Naive B cell (primary cell): ENCODE results near the gene ASXL1. TPM values are rescaled to one million over a fixed set of nuclear protein-coding genes. Genes with fewer than 3 reads are reported as not detected.
A peak's percentile ranks its signal among the peaks of the same experiment; 100 is the strongest.

Source experiments
- ATAC-seq, 2 donors: fragments of 150-1000 bp; cut with Tn5 transposase; 2 replicates each; pipeline ENCODE4 v1.10.0; 2021; ENCODE audit warnings: low read depth in 2 of 2, mild to moderate bottlenecking in 2 of 2, moderate library complexity in 2 of 2
- DNase-seq: peaks from one replicate; pipeline ENCODE4 v3.0.0; 2022
- H3K27ac Mint-ChIP-seq, 6 donors: one replicate each; pipeline ENCODE4 v1.8.0; 2020 to 2022; ENCODE audit warnings: mild to moderate bottlenecking in 6 of 6, mixed read lengths in 6 of 6, moderate library complexity in 5 of 6, inconsistent platforms in 2 of 6
- H3K27me3 Mint-ChIP-seq, 3 donors: one replicate each; pipeline ENCODE4 v1.8.0; 2021 to 2022; ENCODE audit warnings: mixed read lengths in 3 of 3, mild to moderate bottlenecking in 1 of 3
- H3K36me3 Mint-ChIP-seq, 2 donors: one replicate each; pipeline ENCODE4 v1.8.0; 2020 to 2022; ENCODE audit warnings: mixed read lengths in 2 of 2, inconsistent platforms in 1 of 2, mild to moderate bottlenecking in 1 of 2
- H3K4me1 Mint-ChIP-seq, 3 donors: one replicate each; pipeline ENCODE4 v1.8.0; 2020 to 2022; ENCODE audit warnings: mixed read lengths in 3 of 3, inconsistent platforms in 1 of 3, mild to moderate bottlenecking in 1 of 3, moderate library complexity in 1 of 3
- H3K4me3 Mint-ChIP-seq, 8 donors: one replicate each; pipeline ENCODE4 v1.8.0; 2020 to 2022; ENCODE audit warnings: mild to moderate bottlenecking in 8 of 8, mixed read lengths in 8 of 8, moderate library complexity in 8 of 8, inconsistent platforms in 2 of 8
- H3K9me3 Mint-ChIP-seq, 7 donors: one replicate each; pipeline ENCODE4 v1.8.0; 2020 to 2022; ENCODE audit warnings: mixed read lengths in 7 of 7, mild to moderate bottlenecking in 5 of 7, inconsistent platforms in 2 of 7, moderate library complexity in 1 of 7
- polyA plus RNA-seq, 6 donors: library from polyadenylated mRNA; unstranded; fragments of 300-500 nt; fragmentation: Illumina TruSeq; gene quantifications; one replicate each; pipeline ENCODE4 v1.2.3, GENCODE V29; 2021; ENCODE audit warnings: low read depth in 6 of 6

Gene ASXL1
- polyA plus RNA-seq, 6 donors from 2014 or later, result 9.4 to 22.6 (median 13.0) TPM

DNA sequence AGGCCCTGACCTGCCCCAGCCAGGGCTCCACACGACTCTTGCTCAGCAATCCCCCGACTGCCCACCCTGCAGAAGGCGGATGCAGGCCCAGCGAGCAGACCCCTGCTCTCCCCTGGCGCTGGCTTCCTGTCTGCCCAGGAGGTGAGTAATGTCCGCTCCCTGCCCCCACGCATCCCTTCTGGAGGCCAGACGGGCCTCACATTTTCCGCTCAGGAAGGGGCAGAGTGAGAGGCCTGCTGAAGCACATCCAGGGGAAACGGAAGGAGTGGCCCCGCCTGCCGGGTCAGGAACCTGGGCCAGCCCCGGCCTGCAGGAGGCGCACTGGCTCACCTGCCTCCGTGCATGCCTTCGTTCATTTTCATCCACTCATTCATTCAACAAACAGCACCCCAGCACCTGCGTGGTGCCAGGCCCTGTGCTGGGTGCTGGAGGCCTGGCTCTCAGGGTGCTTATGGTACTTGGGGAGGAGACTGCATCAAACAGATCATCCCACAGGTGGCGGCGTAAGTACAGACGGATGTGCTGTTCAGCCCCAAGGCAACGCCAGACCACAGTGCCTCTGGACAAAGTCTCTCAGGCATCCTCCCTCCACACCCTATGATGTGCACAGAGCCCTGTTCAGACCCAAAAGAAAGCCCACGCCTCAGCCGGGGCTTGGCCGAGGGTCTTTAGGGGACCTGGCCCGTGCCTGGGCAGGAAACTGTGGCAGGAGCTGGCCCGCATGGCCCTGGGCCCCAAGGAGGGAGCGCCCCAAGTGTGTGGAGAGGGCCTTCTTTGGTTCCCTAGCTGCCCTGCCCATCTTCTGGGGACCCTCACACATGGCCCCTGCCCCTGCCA, 112.1 kb downstream of the ASXL1 start:
- Mint-ChIP-seq H3K4me3 (no peak overlapping the region), H3K9me3 (no peaks in the 10 kb centered on the region), H3K36me3 (no peaks in the 10 kb centered on the region), H3K27me3 (no peaks in the 10 kb centered on the region), H3K27ac (no peak overlapping the region), H3K4me1 (peaks cover 4 to 17% (median 11%) of the 10 kb centered on the region in 3 donors)
- ATAC-seq, result peak; percentile 61 to 67
- no peak for DNase-seq

DNA sequence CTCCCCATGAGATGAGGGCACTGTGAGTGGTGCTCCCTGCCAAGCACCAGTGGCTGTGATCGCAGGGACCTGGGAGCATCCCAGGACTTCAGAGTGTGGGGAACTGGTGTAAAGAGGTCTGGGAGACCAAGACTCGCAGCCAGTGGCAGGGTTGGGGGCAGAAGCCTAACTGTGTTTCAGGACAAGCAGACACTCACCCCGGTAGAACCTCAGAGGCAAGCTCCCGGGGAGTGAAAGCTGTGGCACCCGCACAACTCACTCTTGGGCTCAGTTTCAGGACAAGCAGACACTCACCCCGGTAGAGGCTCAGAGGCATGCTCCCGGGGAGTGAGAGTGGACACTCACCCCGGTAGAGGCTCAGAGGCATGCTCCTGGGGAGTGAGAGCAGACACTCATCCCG, 112.8 kb downstream of the ASXL1 start:
- no peak for DNase-seq
- Mint-ChIP-seq H3K27ac (no peak overlapping the region), H3K4me3 (peak overlapping the region in 1 of 8 donors; percentile 25), H3K27me3 (no peaks in the 10 kb centered on the region), H3K4me1 (peaks cover 10 to 24% (median 17%) of the 10 kb centered on the region in 3 donors), H3K36me3 (no peaks in the 10 kb centered on the region), H3K9me3 (no peaks in the 10 kb centered on the region)
- no peak for ATAC-seq

DNA sequence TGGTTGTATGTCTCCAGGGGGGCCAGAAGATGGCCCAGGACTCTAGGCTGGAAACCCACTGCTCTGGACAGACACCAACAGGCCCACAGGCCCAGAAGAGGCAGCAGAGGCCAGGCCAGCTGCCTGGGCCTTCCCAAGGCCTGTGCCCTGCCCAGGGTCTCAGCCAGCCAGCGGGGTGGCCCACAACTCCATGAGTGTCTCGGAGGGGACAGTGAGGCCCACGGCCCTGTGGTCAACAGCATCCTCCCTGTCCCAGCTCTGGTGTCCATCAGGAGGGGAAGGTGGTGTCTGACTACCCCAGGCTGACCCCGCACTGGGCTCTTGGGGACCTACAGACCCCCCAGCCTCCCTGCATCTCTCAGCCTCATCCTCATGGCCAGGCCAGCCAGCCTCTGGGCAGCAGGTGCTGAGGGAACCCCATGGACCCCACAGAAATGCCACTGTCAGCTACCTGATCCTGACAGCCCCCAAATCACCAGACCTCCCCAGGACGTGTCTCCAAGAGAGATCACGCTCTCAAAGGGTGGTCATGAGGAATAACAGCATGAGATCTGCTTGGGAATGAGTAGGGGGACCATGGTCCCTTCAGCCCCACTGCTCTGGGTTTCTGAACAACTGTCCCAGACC, 114.6 kb downstream of the ASXL1 start:
- Mint-ChIP-seq H3K27ac (no peak overlapping the region), H3K4me3 (no peak overlapping the region)
- no peak for DNase-seq

DNA sequence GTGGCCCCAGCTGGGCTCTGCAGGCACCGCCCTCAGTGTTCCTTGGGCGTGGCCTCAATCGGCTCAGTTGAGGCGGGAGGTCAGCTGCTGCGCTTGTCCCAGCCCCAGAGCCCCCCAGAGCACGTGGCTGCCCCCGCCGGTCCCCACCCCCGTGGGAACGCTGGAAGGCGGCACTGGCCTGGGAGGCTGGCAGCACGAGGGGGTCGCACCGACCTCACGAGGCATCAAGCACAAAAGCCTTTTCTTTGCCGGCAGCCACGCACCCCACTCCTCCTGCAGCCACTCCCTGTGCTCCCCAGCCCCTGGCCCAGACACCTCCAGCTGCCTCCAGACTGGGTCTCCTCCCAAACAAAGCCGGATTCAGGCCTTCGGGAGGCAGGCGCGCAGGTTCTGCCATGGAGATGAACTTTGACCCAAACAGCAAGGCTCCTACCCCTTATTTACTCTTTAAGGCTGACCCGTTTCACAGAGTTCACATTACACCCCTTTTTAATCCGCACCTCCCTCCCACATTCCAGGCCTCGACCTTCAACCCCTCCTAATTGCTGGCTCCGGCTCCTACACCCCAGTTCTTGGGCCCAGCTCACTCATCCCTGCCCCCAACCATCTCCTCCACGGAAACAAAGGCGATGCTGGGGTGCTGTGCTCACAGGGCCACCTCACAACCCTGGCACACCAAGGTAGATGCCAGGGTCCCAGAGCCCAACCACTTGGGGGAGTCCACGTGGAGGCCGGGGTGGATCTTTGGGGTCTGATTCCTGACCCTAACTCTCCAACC, 115.3 kb downstream of the ASXL1 start:
- H3K4me1 Mint-ChIP-seq, result peaks cover 13 to 28% (median 27%) of the 10 kb centered on the region in 3 donors
- no peak for DNase-seq
- H3K9me3 Mint-ChIP-seq, result no peaks in the 10 kb centered on the region
- ATAC-seq, result no peak
- no peaks in the 10 kb centered on the region for H3K36me3 Mint-ChIP-seq
- H3K27ac Mint-ChIP-seq, result no peak overlapping the region
- no peak overlapping the region for H3K4me3 Mint-ChIP-seq
- no peaks in the 10 kb centered on the region for H3K27me3 Mint-ChIP-seq

More for the DNA sequence above, 114.6 kb downstream of the ASXL1 start:
- Mint-ChIP-seq H3K36me3 (no peaks in the 10 kb centered on the region), H3K9me3 (no peaks in the 10 kb centered on the region), H3K27me3 (no peaks in the 10 kb centered on the region), H3K4me1 (peaks cover 13 to 27% (median 23%) of the 10 kb centered on the region in 3 donors)
- no peak for ATAC-seq

DNA sequence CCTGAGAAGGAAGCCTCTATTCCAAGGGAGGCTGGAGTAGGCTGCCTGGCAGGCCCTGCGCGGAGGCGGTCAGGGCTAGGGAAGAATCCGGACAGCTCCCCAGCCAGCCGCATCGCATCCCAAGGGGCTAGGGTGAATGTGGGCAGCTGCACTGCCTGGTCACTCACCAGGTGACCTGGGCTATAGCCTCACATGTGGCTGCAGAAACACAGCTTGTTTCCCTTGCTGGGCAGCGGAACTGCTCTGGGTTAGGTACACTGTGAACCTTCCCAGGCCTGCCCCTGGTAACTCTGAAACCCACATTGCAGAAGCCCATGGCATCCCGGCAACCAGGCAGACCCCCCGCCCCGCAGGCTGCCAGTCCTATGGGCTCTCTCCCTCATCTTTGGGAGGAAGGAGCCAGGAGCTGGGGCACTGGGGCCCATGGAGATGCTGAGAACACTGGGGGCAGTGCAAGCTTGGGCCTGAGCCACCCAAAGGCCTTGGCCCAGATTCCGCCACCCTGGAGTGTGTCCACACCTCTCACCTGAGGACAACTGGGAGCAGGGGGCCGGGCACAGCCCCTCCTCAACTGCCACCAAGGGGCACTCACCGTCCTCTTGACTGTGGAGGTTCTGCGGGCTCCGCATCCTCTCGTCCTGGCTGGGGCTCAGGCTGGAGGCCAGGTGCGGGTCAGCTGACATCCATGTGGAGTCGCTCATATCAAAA, 116.0 kb downstream of the ASXL1 start:
- Mint-ChIP-seq H3K27ac (no peak overlapping the region), H3K36me3 (no peaks in the 10 kb centered on the region), H3K4me3 (peak overlapping the region in 2 of 8 donors; percentile 16 to 56)

DNA sequence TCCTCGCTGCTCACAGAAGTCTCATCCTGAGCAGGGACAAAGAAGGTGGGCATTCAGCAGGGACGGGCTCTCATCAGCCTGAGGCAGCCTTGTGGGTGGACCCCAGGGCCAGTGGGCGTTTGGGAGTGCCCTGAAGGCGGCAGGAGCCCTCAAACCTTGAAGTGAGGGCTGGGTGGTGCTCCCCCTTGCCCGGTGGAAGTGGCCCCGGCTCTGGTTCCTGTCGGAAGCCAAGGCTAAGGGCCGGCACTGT, 116.5 kb downstream of the ASXL1 start:
- H3K9me3 Mint-ChIP-seq, result no peaks in the 10 kb centered on the region
- peak overlapping the region in 3 of 8 donors; percentile 16 to 65 (median 56) for H3K4me3 Mint-ChIP-seq
- peaks cover 13 to 29% (median 27%) of the 10 kb centered on the region in 3 donors for H3K4me1 Mint-ChIP-seq
- no peak overlapping the region for H3K27ac Mint-ChIP-seq
- no peak for ATAC-seq
- H3K27me3 Mint-ChIP-seq, result no peaks in the 10 kb centered on the region
- no peak for DNase-seq
- H3K36me3 Mint-ChIP-seq, result no peaks in the 10 kb centered on the region

More for the DNA sequence above, 116.0 kb downstream of the ASXL1 start:
- H3K4me1 Mint-ChIP-seq, result peaks cover 13 to 28% (median 27%) of the 10 kb centered on the region in 3 donors
- ATAC-seq (no peak), DNase-seq (no peak)
- H3K9me3 Mint-ChIP-seq, result no peaks in the 10 kb centered on the region
- no peaks in the 10 kb centered on the region for H3K27me3 Mint-ChIP-seq

DNA sequence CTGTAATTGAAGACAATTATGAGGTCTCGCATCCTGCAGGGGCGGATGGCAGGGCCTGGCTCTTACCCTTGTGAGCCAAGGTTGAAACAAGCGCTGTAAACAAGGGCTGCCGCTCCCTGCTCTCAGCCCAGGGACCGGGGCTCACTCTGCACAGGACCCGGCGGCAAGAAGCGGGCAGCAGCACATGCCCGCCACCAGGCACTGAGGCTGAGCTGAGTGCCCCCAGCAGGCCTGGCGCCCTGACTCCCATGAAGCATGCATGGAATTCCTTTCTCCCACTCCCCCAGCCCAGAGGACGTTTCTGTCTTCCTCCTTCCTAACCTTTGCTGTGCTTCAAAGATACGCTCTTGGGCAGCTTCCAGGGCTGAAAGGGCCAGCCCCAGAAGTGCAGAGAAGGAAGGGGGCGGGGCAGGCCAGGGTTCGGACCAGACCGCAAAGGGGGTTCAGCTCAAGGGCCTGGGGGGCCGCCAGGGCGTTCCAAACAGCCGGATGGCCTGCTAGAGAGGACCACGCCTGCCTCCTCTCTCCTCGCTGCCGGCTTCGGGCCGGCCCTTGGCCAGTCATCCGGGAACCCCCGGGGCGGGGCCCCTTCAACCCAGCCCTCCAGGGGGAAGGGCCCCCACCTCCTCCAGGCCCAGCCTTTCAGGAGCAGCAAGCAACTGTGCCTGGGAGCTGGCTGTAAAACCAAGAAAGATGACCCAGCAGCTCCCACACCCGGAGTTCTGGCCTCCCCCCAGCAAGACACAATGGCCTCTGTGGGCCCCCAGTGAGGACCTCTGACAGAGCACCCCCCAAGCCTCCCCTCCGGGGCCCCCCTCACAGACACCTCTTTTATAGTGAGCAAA, 117.1 kb downstream of the ASXL1 start:
- Mint-ChIP-seq H3K27me3 (no peaks in the 10 kb centered on the region), H3K4me1 (peaks cover 13 to 31% (median 24%) of the 10 kb centered on the region in 3 donors), H3K4me3 (peak overlapping the region in 6 of 8 donors; percentile 56 to 74 (median 62)), H3K27ac (peak overlapping the region in 1 of 6 donors; percentile 43), H3K36me3 (no peaks in the 10 kb centered on the region), H3K9me3 (no peaks in the 10 kb centered on the region)
- ATAC-seq (peak; percentile 56 to 66), DNase-seq (no peak)

DNA sequence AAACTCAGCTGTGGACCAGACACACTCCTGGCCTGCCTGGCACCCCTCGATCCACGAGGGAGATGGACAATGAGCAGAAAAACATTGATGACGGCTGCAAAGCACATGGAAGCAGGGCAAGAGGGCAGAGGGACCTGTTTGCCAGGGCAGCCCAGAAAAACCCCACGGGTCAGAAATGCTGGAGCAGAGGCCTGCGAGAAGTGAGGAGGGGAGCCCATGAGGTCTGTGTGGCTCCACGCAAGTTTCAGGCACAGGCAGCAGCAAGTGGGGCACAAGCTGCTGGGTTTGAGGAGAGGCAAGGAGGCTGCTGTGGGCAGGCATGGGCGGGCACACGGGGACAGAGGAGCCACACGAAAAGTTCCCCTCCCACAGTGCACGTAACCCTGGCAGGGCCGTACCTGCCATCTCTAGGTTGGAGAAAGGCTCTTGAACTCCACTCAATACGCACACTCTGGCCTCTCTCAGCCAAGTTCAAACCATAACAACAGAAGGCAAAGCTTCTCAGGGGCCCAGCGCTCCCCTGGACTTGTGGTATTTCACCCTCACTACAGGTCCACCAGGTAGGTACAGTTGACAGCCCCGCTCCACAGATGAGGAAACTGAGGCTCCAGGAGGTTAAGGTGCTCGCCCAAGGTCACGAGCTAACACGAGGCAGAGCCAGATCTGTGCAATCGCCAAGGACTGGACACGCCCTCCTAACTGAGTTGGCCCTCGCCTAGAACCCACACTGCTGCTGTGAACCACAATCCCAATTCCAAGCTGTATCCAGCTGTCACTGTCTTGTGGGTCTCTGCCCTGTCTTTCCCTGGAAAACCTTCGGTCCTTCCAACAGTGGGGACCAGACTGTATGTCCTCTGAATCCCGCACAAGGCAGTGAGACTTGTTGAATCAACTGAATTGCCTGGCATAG, 118.8 kb downstream of the ASXL1 start:
- H3K4me3 Mint-ChIP-seq, result peak overlapping the region in 3 of 8 donors; percentile 22 to 56 (median 33)
- DNase-seq (no peak), ATAC-seq (no peak)
- H3K36me3 Mint-ChIP-seq, result no peaks in the 10 kb centered on the region
- peaks cover 13 to 28% (median 21%) of the 10 kb centered on the region in 3 donors for H3K4me1 Mint-ChIP-seq
- no peaks in the 10 kb centered on the region for H3K9me3 Mint-ChIP-seq
- H3K27me3 Mint-ChIP-seq, result no peaks in the 10 kb centered on the region
- H3K27ac Mint-ChIP-seq, result no peak overlapping the region

DNA sequence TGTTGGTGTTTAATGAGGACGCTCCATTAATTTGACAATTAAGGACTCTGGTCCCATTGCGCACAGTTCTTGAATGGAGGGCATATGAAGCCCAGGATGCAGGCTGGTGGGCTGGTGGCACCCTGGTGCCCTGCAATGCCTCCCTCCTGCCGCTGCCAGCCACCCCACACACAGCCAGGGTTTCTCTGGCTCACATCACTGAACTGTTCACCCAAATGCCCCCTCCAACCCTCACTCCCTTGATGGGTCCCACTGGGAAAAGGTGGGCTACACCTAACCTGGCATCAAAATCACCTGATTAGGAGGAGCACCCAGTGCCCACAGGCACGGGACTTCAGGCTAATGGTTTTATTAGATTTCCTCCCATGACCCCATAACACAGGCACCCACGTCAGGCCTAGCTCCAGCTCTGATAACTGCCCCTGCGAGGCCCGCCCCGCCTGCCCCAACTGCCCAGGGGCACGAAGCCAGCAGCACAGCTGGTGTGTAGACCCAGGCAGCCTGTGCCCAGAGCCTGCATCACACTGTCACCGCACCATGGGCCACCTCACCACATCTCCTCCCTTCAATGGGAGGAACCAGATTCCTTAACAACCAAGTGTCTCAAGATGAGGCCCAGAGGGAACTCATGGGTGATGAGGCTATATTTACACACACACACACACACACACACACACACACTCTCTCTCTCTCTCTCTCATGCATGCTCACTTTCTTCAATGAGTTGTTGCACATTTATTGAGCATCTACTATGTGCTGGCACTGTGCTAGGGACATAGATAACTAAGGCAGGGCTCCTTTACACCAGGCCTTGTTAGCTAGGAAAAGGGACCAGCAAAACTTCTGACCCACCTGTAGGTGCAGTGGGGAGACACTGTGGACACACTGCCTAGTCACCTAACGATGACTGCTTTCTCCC, 119.7 kb downstream of the ASXL1 start:
- ATAC-seq (no peak), DNase-seq (no peak)
- Mint-ChIP-seq H3K27me3 (no peaks in the 10 kb centered on the region), H3K4me1 (peaks cover 13 to 28% (median 21%) of the 10 kb centered on the region in 3 donors), H3K36me3 (no peaks in the 10 kb centered on the region), H3K4me3 (peak overlapping the region in 1 of 8 donors; percentile 50), H3K9me3 (no peaks in the 10 kb centered on the region), H3K27ac (peak overlapping the region in 3 of 6 donors; percentile 34 to 88 (median 36))

DNA sequence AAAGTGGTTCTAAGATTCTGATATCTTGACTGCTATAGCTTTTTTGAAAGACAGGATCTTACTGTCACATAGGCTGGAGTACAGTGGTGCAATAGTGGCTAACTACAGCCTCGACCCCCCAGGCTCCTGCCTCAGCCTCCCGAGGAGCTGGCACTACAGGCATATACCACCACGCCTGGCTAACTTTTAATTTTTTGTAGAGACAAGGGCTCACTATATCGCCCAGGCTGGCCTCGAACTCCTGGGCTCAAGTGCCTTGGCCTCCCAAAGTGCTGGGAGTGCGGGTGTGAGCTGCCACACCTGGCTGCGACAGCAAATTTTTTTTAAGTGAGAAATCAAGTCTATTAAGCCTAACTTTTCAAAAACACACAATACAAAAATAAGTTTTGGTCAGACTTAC, 120.4 kb downstream of the ASXL1 start:
- ATAC-seq (no peak), DNase-seq (no peak)
- Mint-ChIP-seq H3K9me3 (no peaks in the 10 kb centered on the region), H3K27me3 (no peaks in the 10 kb centered on the region), H3K4me1 (peaks cover 13 to 28% (median 21%) of the 10 kb centered on the region in 3 donors), H3K27ac (no peak overlapping the region), H3K4me3 (peak overlapping the region in 1 of 8 donors; percentile 47), H3K36me3 (no peaks in the 10 kb centered on the region)

DNA sequence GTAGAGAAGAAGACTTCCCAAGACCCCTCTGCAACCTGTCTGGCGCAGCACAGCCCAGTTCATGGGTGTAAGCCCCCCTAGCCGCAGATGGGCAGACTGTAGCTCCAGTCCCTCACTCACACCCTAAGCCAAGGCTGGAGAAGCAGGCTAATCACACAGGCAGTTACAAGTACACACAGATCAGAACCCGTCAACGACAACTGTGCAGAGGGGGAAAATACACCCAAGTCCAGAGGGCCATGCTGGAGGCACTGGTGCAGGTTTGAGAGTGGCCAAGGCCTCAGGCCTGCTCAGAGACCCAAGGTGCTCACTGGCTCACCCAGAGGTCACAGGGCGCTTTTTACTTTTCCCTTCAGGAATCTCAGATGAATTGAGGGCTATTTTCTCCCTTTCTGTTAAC, 120.9 kb downstream of the ASXL1 start:
- Mint-ChIP-seq H3K27me3 (no peaks in the 10 kb centered on the region), H3K36me3 (no peaks in the 10 kb centered on the region), H3K9me3 (no peaks in the 10 kb centered on the region), H3K27ac (peak overlapping the region in 1 of 6 donors; percentile 13), H3K4me3 (no peak overlapping the region), H3K4me1 (peaks cover 13 to 28% (median 21%) of the 10 kb centered on the region in 3 donors)
- DNase-seq (no peak), ATAC-seq (no peak)
